Astrocyte (in vitro differentiated cells and primary cell): ENCODE results near the gene DPAGT1. TPM values are rescaled to one million over a fixed set of nuclear protein-coding genes. Genes with fewer than 3 reads are reported as not detected.

ENCODE experiments used
- DNase-seq: peaks from one replicate; pipeline ENCODE4 v3.0.0-alpha.2; 2010; ENCODE audit warnings: low read depth
- FAIRE-seq: peaks from 2 replicates; lab custom pipeline; 2011; peaks lifted over from hg19 to GRCh38; lab: Jason Lieb, UNC
- H2AFZ ChIP-seq: 2 replicates; pipeline ENCODE4 v1.6.0; 2012; ENCODE audit warnings: low read depth, low read length, inconsistent platforms
- H3K27ac ChIP-seq: 2 replicates; pipeline ENCODE4 v1.5.1; 2011; ENCODE audit warnings: low read depth, low read length, inconsistent platforms
- H3K27me3 ChIP-seq: 2 replicates; pipeline ENCODE4 v1.6.0; 2011; ENCODE audit warnings: low read length, inconsistent platforms; ENCODE audit not compliant: insufficient read depth
- H3K36me3 ChIP-seq: 2 replicates; pipeline ENCODE4 v1.5.1; 2011; ENCODE audit warnings: low read length, inconsistent platforms; ENCODE audit not compliant: insufficient read depth
- H3K4me1 ChIP-seq: 2 replicates; pipeline ENCODE4 v1.5.1; 2011; ENCODE audit warnings: low read length, inconsistent platforms; ENCODE audit not compliant: insufficient read depth
- H3K4me2 ChIP-seq: 2 replicates; pipeline ENCODE4 v1.6.0; 2012; ENCODE audit warnings: low read length, inconsistent platforms
- H3K4me3 ChIP-seq: 2 replicates; pipeline ENCODE4 v1.5.1; 2011; ENCODE audit warnings: low read depth, mild to moderate bottlenecking, low read length, inconsistent platforms; ENCODE audit not compliant: insufficient read depth
- H3K79me2 ChIP-seq: 2 replicates; pipeline ENCODE4 v1.6.0; 2012; ENCODE audit warnings: mild to moderate bottlenecking, low read length, inconsistent platforms; ENCODE audit not compliant: insufficient read depth
- H3K9ac ChIP-seq: 2 replicates; pipeline ENCODE4 v1.6.0; 2012; ENCODE audit warnings: mild to moderate bottlenecking, low read length, inconsistent platforms
- H3K9me3 ChIP-seq: 2 replicates; pipeline ENCODE4 v1.5.1; 2012; ENCODE audit warnings: low read depth, mild to moderate bottlenecking, low read length, inconsistent platforms; ENCODE audit not compliant: insufficient read depth
- H4K20me1 ChIP-seq: 2 replicates; pipeline ENCODE4 v1.6.0; 2012; ENCODE audit warnings: low read length, inconsistent platforms; ENCODE audit not compliant: insufficient read depth
- H3K27ac Mint-ChIP-seq: one replicate; pipeline ENCODE4 v1.8.0; 2021; ENCODE audit warnings: mild to moderate bottlenecking, mixed read lengths; ENCODE audit not compliant: unreplicated experiment
- H3K27me3 Mint-ChIP-seq: one replicate; pipeline ENCODE4 v1.8.0; 2021; ENCODE audit warnings: low read depth, mixed read lengths; ENCODE audit not compliant: unreplicated experiment
- H3K36me3 Mint-ChIP-seq: one replicate; pipeline ENCODE4 v1.8.0; 2021; ENCODE audit warnings: low read depth, mixed read lengths; ENCODE audit not compliant: unreplicated experiment
- H3K4me1 Mint-ChIP-seq: one replicate; pipeline ENCODE4 v1.8.0; 2021; ENCODE audit warnings: low read depth, mixed read lengths; ENCODE audit not compliant: unreplicated experiment
- H3K4me3 Mint-ChIP-seq: one replicate; pipeline ENCODE4 v1.8.0; 2021; ENCODE audit warnings: mild to moderate bottlenecking, moderate library complexity, mixed read lengths; ENCODE audit not compliant: unreplicated experiment
- H3K9me3 Mint-ChIP-seq: one replicate; pipeline ENCODE4 v1.8.0; 2021; ENCODE audit warnings: mild to moderate bottlenecking, mixed read lengths; ENCODE audit not compliant: unreplicated experiment
- CTCF ChIP-seq: IDR thresholded peaks from 2 replicates; pipeline ENCODE4 v1.5.1; 2011; ENCODE audit warnings: low read depth, mild to moderate bottlenecking, inconsistent platforms, low read length, moderate library complexity; ENCODE audit not compliant: insufficient read depth
- EZH2 ChIP-seq: IDR thresholded peaks from 2 replicates; pipeline ENCODE4 v1.6.1; 2012; ENCODE audit warnings: mild to moderate bottlenecking, low read length, inconsistent platforms; ENCODE audit not compliant: insufficient read depth
- total RNA-seq: library from RNA; stranded (reverse); gene quantifications from 2 replicates; pipeline ENCODE4 v1.2.1, GENCODE V29; 2021

The DPAGT1 gene
- total RNA-seq, 1 donor from 2014 or later = 44.1 TPM

- TF ChIP-seq EZH2 = no peak
- TF ChIP-seq CTCF = no peak
- H3K4me1 ChIP-seq = peaks cover 20% of the 10 kb centered on the region
- Mint-ChIP-seq H3K27ac (no peak overlapping the region), H3K36me3 (peaks cover 3% of the 10 kb centered on the region), H3K9me3 (no peaks in the 10 kb centered on the region), H3K27me3 (no peaks in the 10 kb centered on the region), H3K4me3 (no peak overlapping the region), H3K4me1 (peaks cover 10% of the 10 kb centered on the region)
- H2AFZ ChIP-seq = no peak overlapping the region
- FAIRE-seq (no peak), DNase-seq (no peak)
- peaks cover 34% of the 10 kb centered on the region for H3K79me2 ChIP-seq
- H3K9ac ChIP-seq = no peak overlapping the region
- H3K27ac ChIP-seq = no peak overlapping the region
- H3K4me3 ChIP-seq = no peak overlapping the region
- H4K20me1 ChIP-seq = peaks cover 13% of the 10 kb centered on the region
- H3K36me3 ChIP-seq = peaks cover 4% of the 10 kb centered on the region
- H3K27me3 ChIP-seq = no peaks in the 10 kb centered on the region
- H3K4me2 ChIP-seq = no peak overlapping the region
- no peaks in the 10 kb centered on the region for H3K9me3 ChIP-seq
Measured at GRCh38 chr11:119087747-119088241, 13.9 kb downstream of the DPAGT1 start.

- H3K27me3 ChIP-seq = no peaks in the 10 kb centered on the region
- H3K4me3 Mint-ChIP-seq = peak overlapping the region; percentile 50
Measured at GRCh38 chr11:119087123-119087522, 14.5 kb downstream of the DPAGT1 start.

More at GRCh38 chr11:119087123-119087522, 14.5 kb downstream of the DPAGT1 start:
- Mint-ChIP-seq H3K4me1 (peaks cover 5% of the 10 kb centered on the region), H3K36me3 (peaks cover 4% of the 10 kb centered on the region), H3K9me3 (no peaks in the 10 kb centered on the region), H3K27me3 (no peaks in the 10 kb centered on the region), H3K27ac (no peak overlapping the region)
- H2AFZ ChIP-seq = no peak overlapping the region
- no peak overlapping the region for H3K27ac ChIP-seq
- TF ChIP-seq CTCF (no peak), EZH2 (no peak)
- H3K36me3 ChIP-seq = no peaks in the 10 kb centered on the region
- no peak for FAIRE-seq
- H3K9me3 ChIP-seq = no peaks in the 10 kb centered on the region
- H3K79me2 ChIP-seq = peaks cover 27% of the 10 kb centered on the region
- no peak overlapping the region for H3K9ac ChIP-seq
- no peak for DNase-seq
- H3K4me2 ChIP-seq = no peak overlapping the region
- H4K20me1 ChIP-seq = peaks cover 6% of the 10 kb centered on the region
- H3K4me1 ChIP-seq = peaks cover 13% of the 10 kb centered on the region
- no peak overlapping the region for H3K4me3 ChIP-seq
